Endodermal cell (in vitro differentiated cells): ENCODE measurements around the gene PALLD. TPM values are rescaled to one million over a fixed set of nuclear protein-coding genes. Genes with fewer than 3 reads are reported as not detected.
A peak's percentile ranks its signal among the peaks of the same experiment; 100 is the strongest.

ENCODE experiments used
- DNase-seq: peaks from one replicate; pipeline ENCODE4 v3.0.0-alpha.2; 2017
- H3K27ac ChIP-seq: 2 replicates; pipeline ENCODE4 v1.5.1; 2013; ENCODE audit warnings: mild to moderate bottlenecking, low read depth, low read length, moderate library complexity
- H3K27me3 ChIP-seq: 2 replicates; pipeline ENCODE4 v1.6.1; 2013; ENCODE audit warnings: mild to moderate bottlenecking, low read length, moderate library complexity; ENCODE audit not compliant: insufficient read depth, control insufficient read depth, poor library complexity, severe bottlenecking
- H3K36me3 ChIP-seq: 2 replicates; pipeline ENCODE4 v1.7.0; 2013; ENCODE audit warnings: mild to moderate bottlenecking, low read length, moderate library complexity; ENCODE audit not compliant: control insufficient read depth, insufficient read depth
- H3K4me1 ChIP-seq: one replicate; pipeline ENCODE4 v1.7.0; 2013; ENCODE audit warnings: low read length; ENCODE audit not compliant: control insufficient read depth, insufficient read depth
- H3K4me3 ChIP-seq: 2 replicates; pipeline ENCODE4 v1.5.1; 2013; ENCODE audit warnings: mild to moderate bottlenecking, low read length, moderate library complexity
- H3K9ac ChIP-seq: 2 replicates; pipeline ENCODE4 v1.6.1; 2013; ENCODE audit warnings: mild to moderate bottlenecking, low read length, moderate library complexity; ENCODE audit not compliant: poor library complexity, severe bottlenecking; ENCODE audit errors: extremely low read depth
- H3K9me3 ChIP-seq: 2 replicates; pipeline ENCODE4 v1.6.1; 2013; ENCODE audit warnings: mild to moderate bottlenecking, low read length, moderate library complexity; ENCODE audit not compliant: control insufficient read depth
- H3K27ac Mint-ChIP-seq: 2 replicates; pipeline ENCODE4 v1.8.0; 2020; ENCODE audit warnings: mixed read lengths
- H3K27me3 Mint-ChIP-seq: 2 replicates; pipeline ENCODE4 v1.8.0; 2021; ENCODE audit warnings: mild to moderate bottlenecking, mixed read lengths; ENCODE audit not compliant: insufficient read depth
- H3K36me3 Mint-ChIP-seq: 2 replicates; pipeline ENCODE4 v1.8.0; 2020; ENCODE audit warnings: low read depth, mixed read lengths
- H3K4me1 Mint-ChIP-seq: 2 replicates; pipeline ENCODE4 v1.8.0; 2020; ENCODE audit warnings: mixed read lengths
- H3K4me3 Mint-ChIP-seq: 2 replicates; pipeline ENCODE4 v1.8.0; 2020; ENCODE audit warnings: mild to moderate bottlenecking, moderate library complexity, mixed read lengths
- H3K9me3 Mint-ChIP-seq: 2 replicates; pipeline ENCODE4 v1.8.0; 2020; ENCODE audit warnings: mild to moderate bottlenecking, mixed read lengths
- WGBS, 2 experiments: methylation state at CpG; one replicate each; pipeline versions ENCODE4 v1.1.5 to v1.1.7; 2013; ENCODE audit warnings: missing lambda C conversion rate in 2 of 2, mixed read lengths in 1 of 2; ENCODE audit not compliant: insufficient coverage in 1 of 2, insufficient read length in 1 of 2; 5-methylcytosine and 5-hydroxymethylcytosine counted together
- total RNA-seq, 2 donors: library from RNA; stranded (reverse); fragmentation: NEBNext Ultra II Directional in 1 of 2; extraction: Animal tissue kit (Norgen Biotek cat#: 25700) in 1 of 2; gene quantifications; 2 replicates in 1 of 2; 3 replicates in 1 of 2; pipeline ENCODE4 v1.2.1, GENCODE V29; 2021
- TF ChIP-seq, protein P1 (sequence below): fragments of 200-600 bp; sonication (generic); conservative IDR thresholded peaks from 2 replicates; pipeline ENCODE4 v1.5.0; 2021; ENCODE audit warnings: antibody characterized with exemption, mild to moderate bottlenecking

Gene PALLD
- total RNA-seq, 2 donors from 2014 or later, result 51.8 to 86.7 TPM

DNA sequence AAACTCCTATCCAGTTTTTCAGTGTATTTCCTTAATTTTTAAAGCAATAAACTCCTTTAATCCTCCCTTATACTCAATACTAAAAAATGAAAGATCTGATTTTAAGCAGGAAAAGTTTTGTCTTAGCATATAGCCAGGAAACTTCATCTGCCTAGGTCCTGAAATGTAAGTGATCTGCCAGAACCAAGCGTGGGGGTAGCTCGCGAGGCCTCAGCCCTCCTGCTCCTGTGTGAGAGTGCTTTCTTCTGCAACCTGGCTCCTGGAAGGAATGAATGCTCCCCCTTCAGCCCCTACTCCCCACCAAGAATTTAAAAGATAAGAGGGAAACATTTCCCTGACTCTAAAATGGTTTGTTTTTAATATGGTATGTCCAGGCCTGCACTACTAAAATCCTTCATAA is 353.1 kb downstream of the PALLD start:
- Mint-ChIP-seq H3K27me3 (peaks cover 14% of the 10 kb centered on the region), H3K4me1 (peaks cover 37% of the 10 kb centered on the region)
- 82% methylated on average over 3 of the region's 3 CpGs; no CpG with 5 or more reads in 1 of the 2 experiments for WGBS, 2 experiments

GRCh38 chr4:168852387-168852786 is 355.5 kb downstream of the PALLD start:
- Histone ChIP-seq H3K4me1 (peaks cover 15% of the 10 kb centered on the region), H3K27me3 (no peaks in the 10 kb centered on the region), H3K27ac (no peak overlapping the region), H3K36me3 (peaks cover 57% of the 10 kb centered on the region), H3K4me3 (no peak overlapping the region), H3K9me3 (no peaks in the 10 kb centered on the region), H3K9ac (no peak overlapping the region)
- no peak overlapping the region for H3K27ac Mint-ChIP-seq
- peaks cover 32% of the 10 kb centered on the region for H3K36me3 Mint-ChIP-seq
- H3K27me3 Mint-ChIP-seq, result peaks cover 2% of the 10 kb centered on the region
- H3K9me3 Mint-ChIP-seq, result no peaks in the 10 kb centered on the region
- TF ChIP-seq, protein P1, sequence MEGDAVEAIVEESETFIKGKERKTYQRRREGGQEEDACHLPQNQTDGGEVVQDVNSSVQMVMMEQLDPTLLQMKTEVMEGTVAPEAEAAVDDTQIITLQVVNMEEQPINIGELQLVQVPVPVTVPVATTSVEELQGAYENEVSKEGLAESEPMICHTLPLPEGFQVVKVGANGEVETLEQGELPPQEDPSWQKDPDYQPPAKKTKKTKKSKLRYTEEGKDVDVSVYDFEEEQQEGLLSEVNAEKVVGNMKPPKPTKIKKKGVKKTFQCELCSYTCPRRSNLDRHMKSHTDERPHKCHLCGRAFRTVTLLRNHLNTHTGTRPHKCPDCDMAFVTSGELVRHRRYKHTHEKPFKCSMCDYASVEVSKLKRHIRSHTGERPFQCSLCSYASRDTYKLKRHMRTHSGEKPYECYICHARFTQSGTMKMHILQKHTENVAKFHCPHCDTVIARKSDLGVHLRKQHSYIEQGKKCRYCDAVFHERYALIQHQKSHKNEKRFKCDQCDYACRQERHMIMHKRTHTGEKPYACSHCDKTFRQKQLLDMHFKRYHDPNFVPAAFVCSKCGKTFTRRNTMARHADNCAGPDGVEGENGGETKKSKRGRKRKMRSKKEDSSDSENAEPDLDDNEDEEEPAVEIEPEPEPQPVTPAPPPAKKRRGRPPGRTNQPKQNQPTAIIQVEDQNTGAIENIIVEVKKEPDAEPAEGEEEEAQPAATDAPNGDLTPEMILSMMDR, result no peak
- 95 to 100% methylated on average over 1 to 3 of the region's 3 CpGs for WGBS, 2 experiments
- no peak for DNase-seq
- no peak overlapping the region for H3K4me3 Mint-ChIP-seq
- peaks cover 29% of the 10 kb centered on the region for H3K4me1 Mint-ChIP-seq

More for the DNA sequence above, 353.1 kb downstream of the PALLD start:
- no peaks in the 10 kb centered on the region for H3K27me3 ChIP-seq
- no peaks in the 10 kb centered on the region for H3K9me3 ChIP-seq
- peak overlapping the region; percentile 84 for H3K27ac ChIP-seq
- H3K36me3 ChIP-seq, result peaks cover 53% of the 10 kb centered on the region
- peak overlapping the region; percentile 14 for H3K4me3 Mint-ChIP-seq
- H3K4me1 ChIP-seq, result peaks cover 15% of the 10 kb centered on the region
- H3K36me3 Mint-ChIP-seq, result peaks cover 22% of the 10 kb centered on the region
- peak overlapping the region; percentile 57 for H3K4me3 ChIP-seq
- TF ChIP-seq, protein P1, result no peak
- no peaks in the 10 kb centered on the region for H3K9me3 Mint-ChIP-seq
- H3K9ac ChIP-seq, result peak overlapping the region; percentile 0
- no peak overlapping the region for H3K27ac Mint-ChIP-seq
- no peak for DNase-seq

DNA sequence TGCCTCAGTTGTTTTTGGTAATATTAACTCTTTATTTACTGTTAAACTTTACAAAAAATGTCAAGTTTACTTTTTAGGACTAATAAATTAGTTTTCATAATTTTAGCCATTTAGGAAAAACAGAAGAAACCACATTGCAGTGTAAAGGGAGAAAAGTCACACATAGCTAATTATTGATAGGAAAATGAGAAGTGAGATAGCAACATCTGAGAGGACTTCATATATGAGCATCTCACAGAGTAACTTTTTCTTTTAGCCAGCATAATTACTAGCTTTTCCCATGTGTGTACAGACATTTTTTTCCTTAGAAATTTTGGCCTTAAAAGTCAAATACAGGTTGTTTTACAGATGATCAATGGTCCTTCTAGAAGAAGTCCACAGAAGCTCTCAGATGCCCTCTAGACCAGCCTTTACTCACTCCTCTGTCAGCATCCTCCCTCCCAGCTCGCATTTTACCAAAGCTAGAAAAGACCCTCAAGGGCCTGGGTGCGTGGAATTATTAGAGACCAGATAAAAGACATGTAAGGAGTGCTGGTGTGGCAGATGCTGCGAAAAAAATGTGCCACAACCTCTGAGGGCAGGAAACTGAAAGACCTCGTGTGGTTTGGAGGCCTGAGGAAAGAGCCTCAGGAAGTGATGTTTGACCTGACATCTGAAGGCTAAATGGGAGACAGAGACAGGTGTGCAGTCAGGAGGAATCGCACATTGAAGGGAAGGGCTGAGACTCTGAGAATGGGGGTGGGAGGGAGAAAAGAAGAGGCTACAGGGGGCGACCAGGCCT is 356.3 kb downstream of the PALLD start:
- H3K4me3 Mint-ChIP-seq, result no peak overlapping the region
- Histone ChIP-seq H3K4me1 (peaks cover 15% of the 10 kb centered on the region), H3K9ac (no peak overlapping the region), H3K36me3 (peaks cover 63% of the 10 kb centered on the region), H3K4me3 (no peak overlapping the region), H3K27me3 (no peaks in the 10 kb centered on the region), H3K9me3 (no peaks in the 10 kb centered on the region), H3K27ac (no peak overlapping the region)
- H3K27me3 Mint-ChIP-seq, result peaks cover 2% of the 10 kb centered on the region
- 88 to 90% methylated on average over 3 to 6 of the region's 6 CpGs for WGBS, 2 experiments
- no peak overlapping the region for H3K27ac Mint-ChIP-seq
- H3K9me3 Mint-ChIP-seq, result no peaks in the 10 kb centered on the region
- DNase-seq, result no peak
- TF ChIP-seq, protein P1, result no peak
- H3K36me3 Mint-ChIP-seq, result peaks cover 32% of the 10 kb centered on the region
- peaks cover 28% of the 10 kb centered on the region for H3K4me1 Mint-ChIP-seq
